NCI-H187 treated with DMSO at 0.1 percent for 48 hours (cell line): ENCODE results near the gene SLC20A1.

Experiments used
- DNase-seq: peaks from one replicate; lab custom pipeline; 2025; lab: John Stamatoyannopoulos, UW

The SLC20A1 gene

DNA sequence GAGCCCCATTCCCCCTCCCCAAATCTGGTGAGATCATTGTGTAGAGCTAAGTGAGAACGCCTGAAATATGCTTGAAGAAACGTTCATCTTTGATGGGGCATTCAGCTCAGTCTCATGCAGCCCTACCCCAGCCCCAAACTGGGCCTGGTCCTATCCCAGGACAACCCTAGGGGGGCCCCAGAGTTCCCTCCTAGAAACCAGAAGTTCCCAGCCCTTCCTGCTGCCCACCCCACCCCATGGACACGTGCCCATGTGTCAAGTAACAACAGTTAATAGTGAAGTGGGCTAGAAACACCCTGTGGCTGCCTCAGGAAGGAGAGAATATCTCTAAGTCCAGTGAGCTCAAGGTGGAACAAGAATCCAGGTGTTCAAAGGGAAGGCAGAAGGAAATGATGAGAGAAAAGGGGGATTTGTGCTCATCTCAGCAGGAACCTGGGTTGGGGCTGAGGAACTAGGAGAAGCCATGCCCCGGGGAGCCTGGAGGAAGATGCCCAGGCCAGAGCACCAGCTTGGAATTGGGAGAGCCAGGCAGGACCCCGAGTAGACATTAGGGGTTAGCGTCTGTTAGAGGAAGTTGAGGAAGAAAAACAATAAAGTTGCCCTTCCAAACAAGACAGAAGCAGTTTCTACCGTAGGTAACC lies 20.1 kb upstream of the SLC20A1 start:
- no peak for DNase-seq

DNA sequence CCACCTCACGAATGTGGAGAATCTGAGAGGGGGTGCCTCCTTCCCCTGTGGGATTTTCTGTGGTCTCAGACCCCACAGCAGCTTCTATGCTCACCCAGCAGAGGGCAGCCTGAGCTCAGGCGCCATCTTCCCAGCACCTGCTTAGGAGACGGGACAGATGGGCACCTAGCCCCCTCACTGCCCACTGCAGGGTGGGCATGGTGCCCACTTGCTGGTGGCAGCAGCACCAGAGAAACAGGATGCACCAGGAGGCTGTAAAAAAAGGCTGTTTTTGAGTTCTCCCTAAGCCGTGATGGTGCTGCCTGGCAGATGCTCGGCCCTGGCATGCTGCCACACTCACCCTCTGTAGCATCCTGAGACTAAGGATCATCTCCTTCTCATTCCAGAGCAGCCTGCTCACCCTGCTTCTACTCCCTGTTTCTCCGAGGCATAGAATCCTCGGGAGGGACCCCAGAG lies 19.1 kb upstream of the SLC20A1 start:
- no peak for DNase-seq

DNA sequence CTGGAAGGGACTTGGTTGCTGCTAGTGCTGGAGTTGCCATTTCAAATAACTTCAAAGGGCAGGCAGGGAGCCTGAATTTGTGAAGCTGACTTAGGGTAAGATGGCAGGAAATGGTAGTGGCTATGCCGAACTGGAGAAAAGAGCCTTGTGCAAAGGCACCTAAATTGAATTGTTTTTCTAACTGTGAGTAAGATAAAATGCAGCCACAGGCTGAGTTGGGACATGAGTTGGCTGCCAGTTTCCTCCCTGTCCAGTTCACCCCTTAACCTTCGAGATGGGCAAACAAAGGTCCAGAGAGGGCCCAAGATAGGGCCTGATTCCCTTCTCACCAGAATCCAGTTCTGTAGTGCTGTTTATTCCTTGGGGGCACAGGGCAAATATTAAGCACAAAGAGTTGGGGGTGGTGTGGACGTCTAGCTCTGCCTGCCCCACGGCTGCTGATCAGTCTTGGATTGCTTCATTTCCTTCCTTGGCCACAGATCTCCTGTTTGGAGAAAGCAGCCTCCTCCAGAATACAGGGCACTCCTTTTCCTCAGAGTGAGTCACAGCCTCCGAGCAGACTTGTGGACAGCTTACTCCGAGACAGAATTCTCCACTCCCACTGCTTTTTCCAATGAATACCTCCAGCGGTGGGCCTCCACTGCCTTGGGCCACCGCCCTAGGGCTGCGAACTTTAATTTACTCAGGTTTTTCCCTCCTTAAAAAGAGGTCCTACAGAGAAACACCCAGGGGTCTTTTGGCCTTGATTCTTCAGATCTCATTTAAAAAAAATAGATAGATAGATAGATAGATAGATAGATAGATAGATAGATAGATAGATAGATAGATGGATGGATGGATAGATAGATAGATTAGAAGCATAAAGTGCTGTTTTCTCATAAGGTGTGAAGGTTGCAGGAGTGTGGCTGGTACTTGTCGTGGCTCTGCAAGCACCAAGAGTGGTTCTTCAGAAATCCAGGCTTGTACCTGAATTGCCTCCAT lies 18.4 kb upstream of the SLC20A1 start:
- no peak for DNase-seq

GRCh38 chr2:112629224-112629623 lies 16.5 kb upstream of the SLC20A1 start:
- DNase-seq, result no peak

- DNase-seq, result no peak
Measured at GRCh38 chr2:112629823-112630222, 15.9 kb upstream of the SLC20A1 start.

GRCh38 chr2:112630268-112630667 lies 15.5 kb upstream of the SLC20A1 start:
- no peak for DNase-seq

DNA sequence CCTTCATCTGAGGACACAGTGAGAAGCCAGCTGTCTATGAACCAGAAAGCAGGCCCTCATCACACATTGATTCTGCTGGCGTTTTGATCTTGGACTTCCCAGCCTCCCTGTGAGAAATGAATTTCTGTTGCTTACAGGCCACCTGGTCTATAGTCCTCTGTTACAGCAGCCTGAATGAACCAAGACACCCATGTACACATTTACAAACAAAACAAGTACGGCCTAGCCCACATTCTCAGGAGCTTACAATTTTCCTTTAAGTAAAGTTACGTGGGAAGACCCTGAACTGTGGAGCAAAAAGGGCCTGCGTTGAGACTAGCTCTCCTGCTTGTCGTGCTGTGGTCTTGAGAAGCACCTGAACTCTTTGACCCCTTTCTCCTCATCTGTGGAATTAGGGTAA lies 12.0 kb upstream of the SLC20A1 start:
- no peak for DNase-seq

- DNase-seq, result no peak
Measured at GRCh38 chr2:112634153-112634873, 11.4 kb upstream of the SLC20A1 start.

DNA sequence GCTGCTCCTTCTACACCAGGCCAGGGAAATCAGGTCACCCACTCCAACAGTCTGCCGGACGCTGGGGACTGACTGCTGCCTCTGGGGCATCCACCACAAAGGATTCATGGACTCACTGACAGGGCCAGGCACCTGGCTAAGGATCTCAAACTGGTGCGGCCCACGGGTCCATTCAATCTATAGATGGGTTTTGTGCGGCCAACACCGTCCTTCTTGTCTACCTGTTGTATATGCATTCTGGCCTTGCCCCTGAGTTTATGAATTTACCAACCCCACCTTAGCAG lies 10.9 kb upstream of the SLC20A1 start:
- DNase-seq, result no peak

DNA sequence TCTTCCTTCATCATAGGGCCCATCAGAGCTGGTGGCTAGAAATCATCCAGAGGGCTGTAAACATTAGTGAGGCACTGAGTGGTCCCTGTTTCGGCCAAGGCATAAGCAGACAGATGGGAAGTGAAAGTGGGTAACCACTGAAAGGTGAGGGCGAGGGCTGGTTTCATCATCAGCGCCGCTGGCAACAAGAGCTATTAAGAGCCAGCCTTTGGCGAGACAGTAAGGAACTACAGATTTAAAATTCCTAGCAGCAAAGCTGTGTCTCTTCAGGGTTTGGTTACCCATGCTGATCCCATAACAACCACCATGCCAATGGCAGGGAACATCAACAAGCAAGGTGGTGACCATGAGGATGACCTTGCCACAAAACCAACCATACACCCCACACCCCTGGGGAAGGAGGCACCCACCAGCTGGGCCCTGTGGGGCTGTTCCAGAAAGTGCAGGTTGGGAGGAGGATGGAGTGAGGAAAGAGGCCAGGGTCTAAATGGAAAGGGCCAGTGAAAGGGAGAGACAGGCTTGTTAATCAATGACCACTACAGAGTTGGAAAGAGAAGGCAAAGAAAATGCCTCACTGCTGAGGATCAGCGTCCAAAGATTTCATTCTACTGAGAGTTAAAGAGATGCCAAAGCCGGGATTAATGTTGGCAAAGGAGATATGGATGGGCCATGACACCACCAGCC lies 9.0 kb upstream of the SLC20A1 start:
- DNase-seq, result no peak

- no peak for DNase-seq
Measured at GRCh38 chr2:112637289-112637660, 8.5 kb upstream of the SLC20A1 start.

DNA sequence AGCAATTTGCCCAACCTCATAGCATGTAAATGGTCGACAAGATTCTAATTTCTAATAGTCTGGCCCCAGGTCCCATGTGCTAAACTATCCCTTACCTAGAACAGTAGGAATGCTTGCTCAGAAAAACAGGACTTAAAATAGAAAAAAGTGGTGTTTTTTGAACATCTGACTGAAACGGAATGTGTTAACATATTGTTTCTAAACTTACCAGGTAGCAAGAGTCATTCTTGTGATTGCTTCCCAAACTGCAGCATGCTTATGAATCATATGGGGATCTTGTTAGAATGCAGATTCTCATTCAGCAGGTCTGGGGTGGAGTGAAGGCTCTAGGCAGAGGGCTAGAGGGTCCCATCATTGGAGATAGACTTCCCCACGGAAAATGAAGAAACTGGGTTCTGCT lies 5.8 kb upstream of the SLC20A1 start:
- DNase-seq, result no peak

DNA sequence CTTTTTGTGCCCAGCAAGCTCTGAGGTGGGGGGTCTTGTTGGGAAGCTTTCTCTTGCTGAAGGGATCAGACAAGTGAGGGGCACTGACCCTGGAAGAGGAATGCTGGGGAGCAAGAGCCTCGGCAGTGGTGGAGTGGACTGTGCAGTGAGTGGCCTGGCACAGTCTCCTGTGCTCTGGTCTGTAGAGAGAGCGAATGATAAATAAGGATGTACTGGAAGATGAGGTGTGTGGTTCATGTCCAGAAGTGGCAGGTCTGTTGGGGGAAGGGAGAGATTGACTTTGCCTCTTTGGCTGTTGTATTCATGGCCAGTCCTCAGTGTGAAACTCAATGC lies 5.3 kb upstream of the SLC20A1 start:
- DNase-seq, result no peak

DNA sequence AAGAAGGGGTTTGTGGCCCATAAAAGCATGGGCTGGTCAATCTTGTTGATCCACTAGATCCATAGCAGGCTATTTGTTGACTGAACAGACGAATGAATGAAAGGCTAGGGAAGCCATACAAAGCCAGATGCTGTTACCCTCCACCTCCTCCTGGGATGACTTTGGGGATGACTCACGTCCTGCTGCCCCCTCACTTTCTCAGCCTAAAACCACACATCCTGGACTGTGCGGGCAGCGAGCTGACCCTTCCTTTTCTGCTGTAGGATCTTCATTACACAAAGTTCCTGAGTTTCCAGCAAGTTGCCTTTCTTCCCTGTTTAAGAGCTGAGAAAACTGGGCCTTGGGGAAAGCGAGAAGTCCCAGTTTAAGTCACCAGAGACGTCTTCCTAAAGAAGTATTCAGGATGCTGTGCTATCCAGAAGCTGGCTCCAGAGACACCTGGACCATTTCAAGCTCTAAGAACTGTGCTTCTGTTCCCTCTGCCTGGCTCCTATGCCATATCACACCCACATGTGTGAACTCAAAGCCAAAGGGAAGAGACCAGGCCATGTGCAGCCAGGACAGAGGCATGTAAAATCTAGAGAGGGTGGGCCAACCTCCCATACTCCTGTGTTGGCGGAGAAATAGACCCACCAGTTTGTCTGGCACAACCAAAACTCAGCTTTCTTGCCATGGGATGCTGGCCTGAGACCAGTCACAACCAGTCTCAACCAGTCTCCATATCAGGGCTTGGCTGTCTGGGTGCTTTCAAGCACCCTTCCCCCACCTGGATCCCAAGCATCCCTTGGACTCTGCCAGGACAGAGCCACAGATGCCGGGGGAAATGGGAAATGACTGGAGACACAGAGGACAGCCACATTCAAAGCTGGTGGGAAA lies 4.7 kb upstream of the SLC20A1 start:
- no peak for DNase-seq

GRCh38 chr2:112641701-112642100 lies 4.0 kb upstream of the SLC20A1 start:
- DNase-seq, result no peak

DNA sequence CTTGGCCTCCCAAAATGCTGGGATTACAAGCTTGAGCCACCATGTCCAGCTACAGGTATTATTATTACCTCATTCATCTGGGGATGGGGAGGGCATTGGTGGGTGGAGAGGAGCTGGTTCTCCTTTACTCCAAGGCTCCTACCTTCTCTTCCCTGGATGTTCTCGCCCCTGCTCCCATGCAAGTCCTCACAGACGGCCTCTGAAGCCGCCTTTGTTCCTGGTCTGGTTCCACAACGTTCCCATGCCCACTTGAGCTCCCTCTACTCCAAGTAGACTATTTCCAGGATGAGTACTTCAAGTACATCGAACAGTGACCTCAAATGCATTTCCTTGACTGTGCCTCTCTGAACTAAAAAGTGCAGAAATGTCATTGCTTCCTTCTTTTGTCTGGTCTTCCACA lies 3.2 kb upstream of the SLC20A1 start:
- no peak for DNase-seq

- no peak for DNase-seq
Measured at GRCh38 chr2:112642966-112643365, 2.8 kb upstream of the SLC20A1 start.

GRCh38 chr2:112643488-112643887 lies 2.3 kb upstream of the SLC20A1 start:
- no peak for DNase-seq

- DNase-seq, result no peak
Measured at GRCh38 chr2:112644155-112644932, 1.4 kb upstream of the SLC20A1 start.

DNA sequence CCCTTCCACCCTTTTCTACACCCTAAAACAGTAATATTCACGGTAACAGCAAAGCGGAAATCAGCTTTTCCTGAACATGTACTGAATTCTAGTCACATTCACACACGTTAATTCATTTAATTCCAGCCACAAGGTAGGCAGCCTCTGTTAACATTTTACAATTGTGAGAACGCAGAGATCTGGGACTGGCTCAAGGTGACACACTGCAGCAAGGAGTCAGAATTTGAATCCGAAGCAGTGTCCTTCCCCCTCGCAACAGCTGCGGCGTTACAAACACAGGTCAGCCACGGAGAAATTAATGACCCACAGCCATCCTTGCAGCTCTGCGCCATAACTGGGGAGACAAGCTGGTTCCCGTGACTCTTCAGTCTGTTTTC lies 818 bp upstream of the SLC20A1 start:
- no peak for DNase-seq
